ENCODE measurements around the gene ABCA4. TPM values are rescaled to one million over a fixed set of nuclear protein-coding genes. Genes with fewer than 3 reads are reported as not detected.
"Not testable (repeated sequence)": the region's sequence is repeated elsewhere in the genome, so short reads cannot be mapped to it uniquely, and the experiment has no call there.

The ABCA4 gene
- 0.49 TPM for total RNA-seq

DNA sequence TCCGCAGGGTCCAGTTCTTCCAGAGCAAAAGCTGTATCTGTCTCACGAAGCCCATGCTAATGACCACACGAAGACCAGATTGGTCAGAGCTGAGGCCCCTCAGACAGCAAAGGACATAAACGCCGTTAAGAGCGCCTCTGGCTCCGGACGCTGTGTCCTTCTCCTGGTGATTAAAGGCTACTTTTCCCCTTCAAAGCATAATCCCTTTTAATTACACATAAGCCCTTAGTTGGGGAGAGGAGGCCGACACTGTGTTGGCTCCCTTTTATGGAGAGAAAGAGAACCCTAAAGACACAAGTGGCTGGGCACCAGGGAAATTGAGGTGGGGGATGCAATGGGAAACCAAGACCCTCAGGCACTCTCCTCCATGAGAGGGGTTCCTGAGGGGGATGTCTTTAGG lies at the start of gene ABCA4:
ABCA4 (minus strand) TSS at position 158 of the 400 bp plus-strand sequence; CDS start at position 55, 103 bp downstream.
- no peak for DNase-seq (ENCODE audit: extremely low spot score in 2 of 2)
- TF ChIP-seq POLR2A (IDR thresholded peaks at IDR 0.05) = no peak
- no peak for TF ChIP-seq POLR2AphosphoS5 (IDR thresholded peaks at IDR 0.05; ENCODE audit: insufficient read depth in 1 of 2, low read depth in 1 of 2)
- TF ChIP-seq, protein P1, sequence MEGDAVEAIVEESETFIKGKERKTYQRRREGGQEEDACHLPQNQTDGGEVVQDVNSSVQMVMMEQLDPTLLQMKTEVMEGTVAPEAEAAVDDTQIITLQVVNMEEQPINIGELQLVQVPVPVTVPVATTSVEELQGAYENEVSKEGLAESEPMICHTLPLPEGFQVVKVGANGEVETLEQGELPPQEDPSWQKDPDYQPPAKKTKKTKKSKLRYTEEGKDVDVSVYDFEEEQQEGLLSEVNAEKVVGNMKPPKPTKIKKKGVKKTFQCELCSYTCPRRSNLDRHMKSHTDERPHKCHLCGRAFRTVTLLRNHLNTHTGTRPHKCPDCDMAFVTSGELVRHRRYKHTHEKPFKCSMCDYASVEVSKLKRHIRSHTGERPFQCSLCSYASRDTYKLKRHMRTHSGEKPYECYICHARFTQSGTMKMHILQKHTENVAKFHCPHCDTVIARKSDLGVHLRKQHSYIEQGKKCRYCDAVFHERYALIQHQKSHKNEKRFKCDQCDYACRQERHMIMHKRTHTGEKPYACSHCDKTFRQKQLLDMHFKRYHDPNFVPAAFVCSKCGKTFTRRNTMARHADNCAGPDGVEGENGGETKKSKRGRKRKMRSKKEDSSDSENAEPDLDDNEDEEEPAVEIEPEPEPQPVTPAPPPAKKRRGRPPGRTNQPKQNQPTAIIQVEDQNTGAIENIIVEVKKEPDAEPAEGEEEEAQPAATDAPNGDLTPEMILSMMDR (IDR thresholded peaks at IDR 0.05) = no peak
- intact Hi-C loops (cut with DNase I) = no loop called here
- Histone ChIP-seq H3K4me1 (peaks cover 17% of the 10 kb centered on the region), H3K36me3 (no peaks in the 10 kb centered on the region), H3K27me3 (no peaks in the 10 kb centered on the region), H3K27ac (no peak within 1 kb of the TSS), H3K4me3 (no peak within 1 kb of the TSS), H3K9me3 (no peaks in the 10 kb centered on the region)

DNA sequence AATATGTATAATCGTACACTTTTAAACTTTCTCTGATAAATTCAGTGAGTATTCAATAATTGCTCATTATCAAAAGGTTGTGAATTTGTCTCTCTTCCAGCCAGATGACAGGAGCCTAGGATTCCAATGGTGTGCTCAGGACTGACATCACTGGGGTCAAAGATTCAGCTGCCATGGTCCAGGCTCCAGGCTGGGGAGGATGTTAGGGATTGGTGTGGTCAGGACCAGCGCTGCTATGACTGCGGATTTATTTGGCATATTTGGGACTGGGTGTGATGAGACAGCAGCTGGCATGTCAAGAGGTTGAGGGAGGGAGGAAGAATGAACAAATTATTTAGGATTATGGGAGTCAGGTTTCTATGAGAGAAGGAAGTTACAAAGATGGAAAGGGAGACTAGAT lies 48.2 kb upstream of the ABCA4 start:
- TF ChIP-seq POLR2AphosphoS5 (IDR thresholded peaks at IDR 0.05; ENCODE audit: insufficient read depth in 1 of 2, low read depth in 1 of 2) = no peak
- no peak overlapping the region for H3K27ac ChIP-seq
- H3K36me3 ChIP-seq = peaks cover 0 to 11% of the 10 kb centered on the region in 2 donors
- H3K9me3 ChIP-seq = no peaks in the 10 kb centered on the region
- DNase-seq (ENCODE audit: extremely low spot score in 2 of 2) = no peak
- intact Hi-C loops (cut with DNase I) = no loop called here
- no peaks in the 10 kb centered on the region for H3K27me3 ChIP-seq
- H3K4me3 ChIP-seq = no peak overlapping the region
- H3K4me1 ChIP-seq = no peaks in the 10 kb centered on the region

DNA sequence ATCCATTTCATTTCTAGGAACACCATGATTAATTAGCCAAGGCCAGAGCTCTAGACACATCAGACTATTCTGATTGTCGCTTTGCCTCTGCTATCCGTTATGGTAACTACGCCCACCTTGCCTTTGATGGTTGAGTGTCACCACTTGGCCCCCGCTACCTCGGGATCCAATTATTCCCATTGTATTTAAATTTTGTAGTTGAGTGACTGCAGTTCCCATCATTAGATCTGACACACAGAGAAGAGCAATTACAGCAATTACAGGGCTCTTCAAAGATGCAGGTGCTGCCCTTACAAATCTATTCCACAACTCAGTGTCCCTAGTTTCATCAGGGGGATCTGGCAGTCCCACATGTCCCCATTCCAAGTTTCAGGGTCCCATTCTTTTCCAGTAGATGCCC lies 44.9 kb upstream of the ABCA4 start:
- H3K36me3 ChIP-seq = peaks cover 0 to under 1% of the 10 kb centered on the region in 2 donors
- H3K27ac ChIP-seq = no peak overlapping the region
- intact Hi-C loops (cut with DNase I) = no loop called here
- DNase-seq (ENCODE audit: extremely low spot score in 2 of 2) = no peak
- TF ChIP-seq, protein P1 (IDR thresholded peaks at IDR 0.05) = no peak
- TF ChIP-seq POLR2A (IDR thresholded peaks at IDR 0.05) = no peak
- no peak for TF ChIP-seq POLR2AphosphoS5 (IDR thresholded peaks at IDR 0.05; ENCODE audit: insufficient read depth in 1 of 2, low read depth in 1 of 2)
- H3K9me3 ChIP-seq = no peaks in the 10 kb centered on the region
- no peak overlapping the region for H3K4me3 ChIP-seq
- no peaks in the 10 kb centered on the region for H3K27me3 ChIP-seq
- H3K4me1 ChIP-seq = no peaks in the 10 kb centered on the region

DNA sequence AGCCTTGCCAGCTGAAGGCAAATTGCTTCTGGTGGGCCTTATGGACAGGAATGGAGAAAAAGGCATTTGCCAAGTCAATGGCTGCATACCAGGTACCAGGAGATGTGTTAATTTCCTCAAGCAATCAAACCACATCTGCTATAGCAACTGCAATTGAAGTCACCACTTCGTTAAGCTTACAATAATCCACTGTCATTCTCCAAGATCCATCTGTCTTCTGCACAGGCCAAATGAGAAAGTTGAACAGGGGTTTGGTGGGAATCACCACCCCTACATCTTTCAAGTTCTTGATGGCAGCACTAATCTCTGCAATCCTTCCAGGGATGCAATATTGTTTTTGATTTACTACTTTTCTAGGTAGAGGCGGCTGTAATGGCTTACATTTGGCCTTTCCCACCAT lies 43.9 kb upstream of the ABCA4 start:
- H3K4me1 ChIP-seq; H3K4me3 ChIP-seq; DNase-seq (ENCODE audit: extremely low spot score in 2 of 2); intact Hi-C loops (cut with DNase I); H3K27ac ChIP-seq; H3K9me3 ChIP-seq; H3K27me3 ChIP-seq; H3K36me3 ChIP-seq: not testable (repeated sequence)

DNA sequence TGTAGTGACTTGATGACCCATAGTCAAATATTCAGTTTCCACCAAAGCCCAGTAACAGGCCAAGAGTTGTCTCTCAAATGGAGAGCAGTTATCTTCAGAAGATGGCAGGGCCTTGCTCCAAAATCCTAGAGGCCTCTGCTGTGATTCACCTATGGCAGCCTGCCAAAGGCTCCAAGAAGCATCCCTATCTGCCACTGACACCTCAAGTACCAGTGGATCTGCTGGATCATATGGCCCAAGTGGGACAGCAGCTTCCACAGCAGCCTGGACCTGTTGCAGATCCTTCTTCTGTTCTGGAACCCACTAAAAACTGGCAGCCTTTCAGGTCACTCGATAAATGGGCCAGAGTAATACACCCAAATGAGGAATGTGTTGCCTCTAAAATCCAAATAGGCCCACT lies 43.2 kb upstream of the ABCA4 start:
- H3K9me3 ChIP-seq; H3K27me3 ChIP-seq; H3K4me1 ChIP-seq; H3K27ac ChIP-seq; DNase-seq (ENCODE audit: extremely low spot score in 2 of 2); H3K36me3 ChIP-seq; H3K4me3 ChIP-seq; intact Hi-C loops (cut with DNase I): not testable (repeated sequence)

DNA sequence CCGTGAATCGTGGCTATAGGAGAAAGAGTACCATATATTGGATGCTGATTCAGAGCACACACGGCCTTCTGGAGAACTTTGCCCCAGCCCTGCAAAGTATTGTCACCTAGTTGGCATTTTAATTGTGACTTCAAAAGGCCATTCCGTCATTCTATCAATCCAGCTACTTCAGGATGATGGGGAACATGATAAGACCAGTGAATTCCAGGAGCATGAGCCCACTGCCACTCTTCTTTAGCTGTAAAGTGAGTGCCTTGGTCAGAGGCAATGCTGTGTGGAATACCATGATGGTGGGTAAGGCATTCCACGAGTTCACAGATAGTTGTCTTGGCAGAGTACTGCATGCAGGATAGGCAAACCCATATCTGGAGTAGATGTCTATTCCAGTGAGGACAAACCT lies 42.3 kb upstream of the ABCA4 start:
- DNase-seq (ENCODE audit: extremely low spot score in 2 of 2); H3K27ac ChIP-seq; H3K27me3 ChIP-seq; H3K9me3 ChIP-seq; intact Hi-C loops (cut with DNase I); H3K4me3 ChIP-seq; H3K4me1 ChIP-seq; H3K36me3 ChIP-seq: not testable (repeated sequence)

DNA sequence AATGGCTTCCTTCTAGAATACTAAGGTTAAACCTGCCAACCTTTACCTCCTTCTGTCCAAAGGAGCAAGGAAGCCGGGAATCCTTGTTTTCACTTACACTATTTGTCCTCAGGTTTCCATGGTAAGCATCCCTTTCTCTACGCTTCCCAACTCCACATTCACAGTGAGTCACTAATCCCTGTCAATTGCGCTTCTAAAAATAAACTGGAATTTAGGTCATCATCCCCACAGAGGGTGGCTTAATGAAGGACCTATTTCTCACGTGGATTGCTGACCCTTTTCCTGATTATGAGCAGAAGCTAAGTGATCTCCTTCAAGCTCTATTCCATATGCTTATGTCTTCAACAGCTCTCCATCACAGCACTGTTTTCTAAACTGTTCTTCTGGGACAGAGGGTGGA lies 39.9 kb upstream of the ABCA4 start:
- no peaks in the 10 kb centered on the region for H3K27me3 ChIP-seq
- no peak overlapping the region for H3K4me3 ChIP-seq
- no peak overlapping the region for H3K27ac ChIP-seq
- no peaks in the 10 kb centered on the region for H3K4me1 ChIP-seq
- H3K36me3 ChIP-seq = no peaks in the 10 kb centered on the region
- TF ChIP-seq, protein P1 (IDR thresholded peaks at IDR 0.05) = no peak
- no peak for TF ChIP-seq POLR2A (IDR thresholded peaks at IDR 0.05)
- TF ChIP-seq POLR2AphosphoS5 (IDR thresholded peaks at IDR 0.05; ENCODE audit: insufficient read depth in 1 of 2, low read depth in 1 of 2) = no peak
- DNase-seq (ENCODE audit: extremely low spot score in 2 of 2) = no peak
- H3K9me3 ChIP-seq = no peaks in the 10 kb centered on the region
- intact Hi-C loops (cut with DNase I) = no loop called here
